ENCODE measurements around the gene USP46. TPM values are rescaled to one million over a fixed set of nuclear protein-coding genes. Genes with fewer than 3 reads are reported as not detected.

USP46 gene, protein sequence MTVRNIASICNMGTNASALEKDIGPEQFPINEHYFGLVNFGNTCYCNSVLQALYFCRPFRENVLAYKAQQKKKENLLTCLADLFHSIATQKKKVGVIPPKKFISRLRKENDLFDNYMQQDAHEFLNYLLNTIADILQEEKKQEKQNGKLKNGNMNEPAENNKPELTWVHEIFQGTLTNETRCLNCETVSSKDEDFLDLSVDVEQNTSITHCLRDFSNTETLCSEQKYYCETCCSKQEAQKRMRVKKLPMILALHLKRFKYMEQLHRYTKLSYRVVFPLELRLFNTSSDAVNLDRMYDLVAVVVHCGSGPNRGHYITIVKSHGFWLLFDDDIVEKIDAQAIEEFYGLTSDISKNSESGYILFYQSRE
- 2.7 and 3.0 TPM in 2 replicates for total RNA-seq (2014; rRNA removed; shearing (Covaris generic))

- peak; percentile 75 for DNase-seq (ENCODE audit: low spot score)
Observed at GRCh38 chr4:52659001-52659721, at the start of gene USP46. USP46 (minus strand) TSS chr4:52659301; CDS start chr4:52659150, 151 bp downstream.

GRCh38 chr4:52704661-52705060 is 45.6 kb upstream of the USP46 start:
- DNase-seq (ENCODE audit: low spot score): no peak

- no peak for DNase-seq (ENCODE audit: low spot score)
Observed at GRCh38 chr4:52704133-52704532, 45.0 kb upstream of the USP46 start.

DNA sequence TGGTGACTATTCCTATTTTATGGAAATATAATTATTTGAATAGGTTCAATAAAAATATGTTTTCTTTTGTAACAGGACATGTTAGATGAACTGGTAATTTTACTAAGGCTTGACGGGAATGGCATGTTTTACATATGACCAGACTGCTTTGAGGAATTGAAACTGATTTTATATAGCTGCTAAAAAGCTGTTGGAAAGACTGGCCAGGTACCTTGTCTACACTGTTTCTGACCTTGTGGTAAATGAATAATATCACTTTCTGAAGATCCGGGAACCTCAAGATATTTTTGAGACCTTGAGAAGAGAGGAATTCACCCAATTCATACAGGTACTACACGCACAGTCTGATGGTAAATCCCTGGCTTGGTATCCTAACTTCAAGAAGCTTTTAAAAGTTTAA is 42.1 kb upstream of the USP46 start:
- DNase-seq (ENCODE audit: low spot score): no peak

DNA sequence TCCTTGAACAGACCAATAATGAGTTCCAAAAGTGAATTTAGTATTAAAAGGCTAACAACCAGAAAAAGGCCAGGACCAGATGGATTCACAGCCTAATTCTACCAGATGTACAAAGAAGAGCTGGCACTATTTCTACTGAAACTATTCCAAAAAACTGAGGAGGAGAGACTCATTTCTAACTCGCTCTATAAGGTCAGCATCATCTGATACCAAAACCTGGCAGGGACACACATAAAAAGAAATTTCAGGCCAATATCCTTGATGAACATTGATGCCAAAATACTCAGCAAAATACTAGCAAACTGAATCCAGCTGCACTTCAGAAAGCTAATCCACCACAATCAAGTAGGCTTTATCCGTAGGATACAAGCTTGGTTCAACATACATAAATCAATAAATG is 35.8 kb upstream of the USP46 start:
- DNase-seq (ENCODE audit: low spot score): no peak

DNA sequence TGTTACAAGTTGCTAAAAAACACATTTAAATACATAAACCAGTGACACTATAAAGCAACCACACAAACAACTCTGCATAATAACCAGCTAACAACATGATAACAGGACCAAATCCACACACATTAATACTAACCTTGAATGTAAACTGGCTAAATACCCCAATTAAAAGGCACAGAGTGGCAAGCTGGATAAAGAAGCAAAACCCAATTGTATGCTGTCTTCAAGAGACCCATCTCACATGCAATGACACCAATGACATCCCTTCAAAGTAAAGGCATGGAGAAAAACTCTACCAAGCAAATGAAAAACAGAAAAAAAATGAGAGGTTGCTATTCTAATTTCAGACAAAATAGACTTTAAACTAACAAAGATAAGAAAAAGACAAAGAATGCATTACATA is 34.4 kb upstream of the USP46 start:
- no peak for DNase-seq (ENCODE audit: low spot score)

GRCh38 chr4:52689096-52689495 is 30.0 kb upstream of the USP46 start:
- DNase-seq (ENCODE audit: low spot score): no peak

DNA sequence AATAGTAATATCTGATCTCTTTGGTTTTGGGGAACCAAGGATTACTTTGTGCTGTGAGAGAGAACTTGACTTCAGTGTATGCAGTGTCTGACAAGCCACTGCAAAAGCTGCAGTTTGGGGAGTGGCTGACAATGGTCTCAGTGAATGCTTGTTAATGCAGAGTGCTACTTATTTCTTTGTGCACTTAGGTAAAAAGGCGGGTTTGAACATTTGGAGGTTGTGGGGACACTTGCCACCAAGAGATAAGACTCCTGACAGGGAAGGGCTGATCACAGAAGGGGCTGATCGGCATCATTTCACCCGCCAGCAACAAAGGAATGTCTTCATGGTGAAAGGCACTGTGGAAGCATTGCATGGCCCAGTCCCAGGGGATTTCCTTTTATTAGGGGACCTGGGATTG is 28.6 kb upstream of the USP46 start:
- no peak for DNase-seq (ENCODE audit: low spot score)

GRCh38 chr4:52685316-52685715 is 26.2 kb upstream of the USP46 start:
- no peak for DNase-seq (ENCODE audit: low spot score)

GRCh38 chr4:52684896-52685295 is 25.8 kb upstream of the USP46 start:
- DNase-seq (ENCODE audit: low spot score): no peak

DNA sequence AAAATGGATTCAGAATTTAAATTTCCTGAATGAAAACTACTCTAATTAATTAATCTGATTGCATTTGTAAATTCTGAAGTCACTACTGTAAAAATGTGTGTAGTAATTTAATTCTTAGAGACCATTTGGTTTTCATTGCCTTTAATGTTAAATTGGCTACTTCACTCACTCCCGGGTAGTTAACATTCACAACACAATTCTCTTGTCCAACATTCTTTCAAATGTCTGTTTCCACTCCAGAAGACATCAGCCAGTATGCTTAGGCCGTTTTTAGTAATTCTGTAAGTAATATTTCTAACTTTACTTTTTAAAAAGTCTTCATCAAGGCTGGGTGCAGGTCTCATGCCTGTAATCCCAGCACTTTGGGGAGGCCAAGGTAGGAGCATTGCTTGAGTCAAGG is 21.3 kb upstream of the USP46 start:
- no peak for DNase-seq (ENCODE audit: low spot score)

DNA sequence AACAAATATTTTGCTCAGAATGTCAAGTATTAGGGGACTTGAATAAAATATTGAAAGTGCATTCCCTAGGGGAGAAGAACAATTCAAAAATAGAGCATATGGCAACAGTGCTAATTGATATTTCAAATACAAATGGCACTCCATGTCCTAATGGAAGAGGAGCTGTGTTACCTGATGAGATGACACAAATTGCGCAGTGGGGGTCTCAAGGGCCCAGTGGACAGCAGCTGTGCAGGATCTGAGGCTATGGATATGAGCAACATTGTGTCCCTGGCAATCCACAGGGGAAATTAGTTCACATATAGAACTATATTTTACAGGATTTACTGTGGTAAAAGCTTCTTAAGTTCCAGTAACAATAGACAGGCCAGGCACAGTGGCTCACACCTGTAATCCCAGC is 17.4 kb upstream of the USP46 start:
- no peak for DNase-seq (ENCODE audit: low spot score)

- DNase-seq (ENCODE audit: low spot score): no peak
Observed at GRCh38 chr4:52675111-52675510, 16.0 kb upstream of the USP46 start.

DNA sequence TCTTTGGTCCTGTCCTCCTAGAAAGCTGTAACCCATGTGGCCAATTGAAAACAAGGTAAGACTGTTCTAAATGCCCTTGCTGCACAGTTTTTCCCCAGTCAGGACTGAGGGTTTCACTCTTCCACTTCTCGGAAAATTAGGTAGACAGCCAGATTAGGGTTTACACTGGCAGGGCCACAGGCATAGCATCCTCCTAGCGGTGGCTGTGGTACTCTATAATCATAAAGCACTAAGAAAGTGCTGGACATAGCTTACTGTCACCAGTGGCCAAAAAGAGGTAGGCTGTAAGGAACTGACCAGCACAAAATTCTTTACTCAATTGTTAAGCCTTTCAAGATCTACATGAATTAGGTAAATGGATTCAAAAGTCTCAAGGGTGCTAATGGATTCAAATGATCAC is 11.6 kb upstream of the USP46 start:
- DNase-seq (ENCODE audit: low spot score): no peak

GRCh38 chr4:52670121-52670520 is 11.0 kb upstream of the USP46 start:
- DNase-seq (ENCODE audit: low spot score): no peak

DNA sequence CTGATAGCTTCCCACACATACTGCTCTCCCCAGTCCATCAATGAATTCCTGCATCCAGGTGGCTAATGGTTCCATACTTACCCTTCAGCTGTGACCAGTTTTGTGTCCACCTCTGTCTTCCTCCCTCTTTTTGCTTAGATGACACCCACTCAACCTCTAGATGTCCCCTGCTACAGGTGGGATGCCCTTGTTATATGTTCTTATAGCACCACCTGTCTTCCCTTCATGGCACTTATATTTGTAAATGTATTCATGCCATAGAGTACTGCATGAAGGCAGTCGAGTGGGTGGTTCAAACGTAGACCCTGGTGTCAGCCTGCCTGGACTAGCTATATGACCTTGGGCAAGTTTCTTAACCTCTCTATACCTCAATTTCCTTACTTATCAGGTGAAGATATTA is 6.5 kb upstream of the USP46 start:
- DNase-seq (ENCODE audit: low spot score): peak; percentile 23

DNA sequence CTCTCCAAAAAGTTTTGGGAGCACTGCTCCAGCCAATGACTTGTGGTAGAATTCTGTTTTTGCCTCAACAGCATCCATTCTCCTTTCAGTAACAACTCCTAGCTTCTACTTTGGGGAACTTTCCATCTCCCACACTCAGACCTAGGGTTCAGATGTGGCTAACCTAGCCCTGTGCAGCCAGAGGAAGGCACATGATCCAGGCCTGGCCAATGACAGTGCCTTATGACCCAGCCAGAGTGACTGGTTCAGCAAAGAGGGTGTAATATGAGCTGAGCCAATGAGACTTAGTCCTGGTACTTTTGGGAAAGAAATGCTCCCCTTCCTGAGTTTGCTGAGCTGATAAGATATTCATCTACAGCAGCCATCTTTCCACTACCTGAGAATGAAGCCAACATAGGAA is 5.4 kb upstream of the USP46 start:
- no peak for DNase-seq (ENCODE audit: low spot score)

DNA sequence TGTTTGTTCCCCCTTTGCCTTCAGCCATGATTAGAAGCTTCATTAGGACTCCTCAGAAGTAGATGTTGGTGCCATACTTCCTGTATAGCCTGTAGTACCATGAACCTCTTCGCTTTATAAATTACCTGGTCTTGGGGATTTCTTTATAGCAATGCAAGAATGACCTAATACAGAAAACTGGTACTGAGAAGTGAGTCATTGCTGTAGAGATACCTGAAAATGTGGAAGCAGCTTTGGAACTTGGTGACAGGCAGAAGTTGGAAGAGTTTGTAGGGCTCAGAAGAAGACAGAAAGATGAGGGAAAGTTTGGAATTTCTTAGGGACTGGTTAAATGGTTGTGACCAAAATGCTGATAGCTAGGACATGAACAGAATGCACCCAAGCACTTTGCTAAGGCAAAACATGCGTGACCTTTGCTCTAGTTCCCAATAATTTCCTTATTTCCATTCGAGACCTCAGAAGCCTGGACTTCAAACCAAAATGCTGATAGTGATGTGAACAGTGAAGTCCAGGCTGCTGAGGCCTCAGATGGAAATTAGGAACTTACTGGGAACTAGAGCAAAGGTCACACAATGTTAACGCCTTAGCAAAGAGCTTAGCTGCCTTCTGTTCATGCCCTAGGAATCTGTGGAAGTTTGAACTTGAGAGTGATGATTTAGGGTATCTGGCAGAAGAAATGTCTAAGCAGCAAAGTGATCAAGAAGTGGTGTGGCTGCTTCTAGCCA is 3.0 kb upstream of the USP46 start:
- DNase-seq (ENCODE audit: low spot score): no peak

- DNase-seq (ENCODE audit: low spot score): no peak
Observed at GRCh38 chr4:52660643-52661042, 1.5 kb upstream of the USP46 start.

DNA sequence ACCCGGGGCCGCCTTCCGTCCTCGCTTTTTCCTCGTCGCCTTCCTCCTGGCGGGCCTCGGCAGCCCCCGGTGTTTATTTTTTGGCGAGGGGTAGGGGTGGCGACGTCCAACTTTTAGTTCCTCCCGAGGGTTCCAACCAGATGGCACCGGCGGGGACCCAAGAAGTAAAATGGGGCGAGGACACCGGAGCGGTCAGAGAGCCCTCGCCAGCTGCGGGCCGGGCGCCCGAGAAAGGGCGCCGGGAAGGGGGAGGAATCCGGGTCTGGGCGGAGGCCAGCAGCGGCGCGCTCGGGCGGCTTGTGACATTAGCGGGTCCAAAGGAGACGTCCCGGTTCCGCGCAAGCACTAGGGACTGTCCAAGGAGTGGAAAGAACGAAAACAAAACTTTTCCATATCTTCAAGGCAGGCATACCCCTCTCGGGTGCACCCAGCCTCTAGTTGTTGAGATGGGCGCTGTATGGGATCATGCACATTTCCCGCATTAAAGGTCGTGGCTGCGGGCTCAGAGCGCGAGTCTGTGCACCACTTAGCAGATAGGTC is 691 bp upstream of the USP46 start:
- peak; percentile 46 for DNase-seq (ENCODE audit: low spot score)

- no peak for DNase-seq (ENCODE audit: low spot score)
Observed at GRCh38 chr4:52658641-52659000, 480 bp downstream of the USP46 start.
